ENCODE results near the gene CEP164. TPM values are rescaled to one million over a fixed set of nuclear protein-coding genes. Genes with fewer than 3 reads are reported as not detected.

The CEP164 gene
- total and polyA plus RNA-seq, 2 experiments from 2014 or later: 13.9 to 23.8 TPM

GRCh38 chr11:117298195-117298594, 29.5 kb upstream of the CEP164 start:
- Histone ChIP-seq H4K20me1 (replicated peaks; ENCODE audit: insufficient read depth) (no peaks in the 10 kb centered on the region; the same call in 1 of the 2 replicates), H3K27ac (ENCODE audit: low read depth) (no peak overlapping the region), H3K4me3 (no peak overlapping the region), H3K36me3 (ENCODE audit: insufficient read depth) (no peaks in the 10 kb centered on the region), H3K27me3 (ENCODE audit: insufficient read depth) (no peaks in the 10 kb centered on the region), H3K9me2 (ENCODE audit: insufficient read depth) (no peaks in the 10 kb centered on the region), H3F3A (replicated peaks; ENCODE audit: low read depth) (no peaks in the 10 kb centered on the region), H3K79me2 (replicated peaks; ENCODE audit: insufficient read depth) (no peaks in the 10 kb centered on the region), H2AFZ (no peak overlapping the region), H3K4me2 (no peak overlapping the region), H3K4me1 (ENCODE audit: insufficient read depth) (peaks cover 19% of the 10 kb centered on the region)
- Mint-ChIP-seq H3K27me3 (ENCODE audit: insufficient read depth, low read depth, poor library complexity) (peaks cover 21% of the 10 kb centered on the region), H3K36me3 (ENCODE audit: low read depth) (no peaks in the 10 kb centered on the region), H3K9me3 (no peaks in the 10 kb centered on the region), H3K4me3 (no peak overlapping the region), H3K4me1 (peaks cover 23% of the 10 kb centered on the region), H3K27ac (no peak overlapping the region)
- TF ChIP-seq CTCF (conservative IDR thresholded peaks at IDR 0.05; ENCODE audit: low read depth in 2 of 2): no peak
- no peak for TF ChIP-seq ZNF114 (CRISPR knock-in tag; IDR thresholded peaks at IDR 0.05)
- TF ChIP-seq ZNF331 (CRISPR knock-in tag; IDR thresholded peaks at IDR 0.05; ENCODE audit: low read depth): no peak
- no peak for TF ChIP-seq CREB1 (CRISPR knock-in tag; IDR thresholded peaks at IDR 0.05; ENCODE audit: low read depth)
- TF ChIP-seq EZH2 (IDR thresholded peaks at IDR 0.05; ENCODE audit: low read depth, unreplicated experiment): no peak
- TF ChIP-seq, protein P1, sequence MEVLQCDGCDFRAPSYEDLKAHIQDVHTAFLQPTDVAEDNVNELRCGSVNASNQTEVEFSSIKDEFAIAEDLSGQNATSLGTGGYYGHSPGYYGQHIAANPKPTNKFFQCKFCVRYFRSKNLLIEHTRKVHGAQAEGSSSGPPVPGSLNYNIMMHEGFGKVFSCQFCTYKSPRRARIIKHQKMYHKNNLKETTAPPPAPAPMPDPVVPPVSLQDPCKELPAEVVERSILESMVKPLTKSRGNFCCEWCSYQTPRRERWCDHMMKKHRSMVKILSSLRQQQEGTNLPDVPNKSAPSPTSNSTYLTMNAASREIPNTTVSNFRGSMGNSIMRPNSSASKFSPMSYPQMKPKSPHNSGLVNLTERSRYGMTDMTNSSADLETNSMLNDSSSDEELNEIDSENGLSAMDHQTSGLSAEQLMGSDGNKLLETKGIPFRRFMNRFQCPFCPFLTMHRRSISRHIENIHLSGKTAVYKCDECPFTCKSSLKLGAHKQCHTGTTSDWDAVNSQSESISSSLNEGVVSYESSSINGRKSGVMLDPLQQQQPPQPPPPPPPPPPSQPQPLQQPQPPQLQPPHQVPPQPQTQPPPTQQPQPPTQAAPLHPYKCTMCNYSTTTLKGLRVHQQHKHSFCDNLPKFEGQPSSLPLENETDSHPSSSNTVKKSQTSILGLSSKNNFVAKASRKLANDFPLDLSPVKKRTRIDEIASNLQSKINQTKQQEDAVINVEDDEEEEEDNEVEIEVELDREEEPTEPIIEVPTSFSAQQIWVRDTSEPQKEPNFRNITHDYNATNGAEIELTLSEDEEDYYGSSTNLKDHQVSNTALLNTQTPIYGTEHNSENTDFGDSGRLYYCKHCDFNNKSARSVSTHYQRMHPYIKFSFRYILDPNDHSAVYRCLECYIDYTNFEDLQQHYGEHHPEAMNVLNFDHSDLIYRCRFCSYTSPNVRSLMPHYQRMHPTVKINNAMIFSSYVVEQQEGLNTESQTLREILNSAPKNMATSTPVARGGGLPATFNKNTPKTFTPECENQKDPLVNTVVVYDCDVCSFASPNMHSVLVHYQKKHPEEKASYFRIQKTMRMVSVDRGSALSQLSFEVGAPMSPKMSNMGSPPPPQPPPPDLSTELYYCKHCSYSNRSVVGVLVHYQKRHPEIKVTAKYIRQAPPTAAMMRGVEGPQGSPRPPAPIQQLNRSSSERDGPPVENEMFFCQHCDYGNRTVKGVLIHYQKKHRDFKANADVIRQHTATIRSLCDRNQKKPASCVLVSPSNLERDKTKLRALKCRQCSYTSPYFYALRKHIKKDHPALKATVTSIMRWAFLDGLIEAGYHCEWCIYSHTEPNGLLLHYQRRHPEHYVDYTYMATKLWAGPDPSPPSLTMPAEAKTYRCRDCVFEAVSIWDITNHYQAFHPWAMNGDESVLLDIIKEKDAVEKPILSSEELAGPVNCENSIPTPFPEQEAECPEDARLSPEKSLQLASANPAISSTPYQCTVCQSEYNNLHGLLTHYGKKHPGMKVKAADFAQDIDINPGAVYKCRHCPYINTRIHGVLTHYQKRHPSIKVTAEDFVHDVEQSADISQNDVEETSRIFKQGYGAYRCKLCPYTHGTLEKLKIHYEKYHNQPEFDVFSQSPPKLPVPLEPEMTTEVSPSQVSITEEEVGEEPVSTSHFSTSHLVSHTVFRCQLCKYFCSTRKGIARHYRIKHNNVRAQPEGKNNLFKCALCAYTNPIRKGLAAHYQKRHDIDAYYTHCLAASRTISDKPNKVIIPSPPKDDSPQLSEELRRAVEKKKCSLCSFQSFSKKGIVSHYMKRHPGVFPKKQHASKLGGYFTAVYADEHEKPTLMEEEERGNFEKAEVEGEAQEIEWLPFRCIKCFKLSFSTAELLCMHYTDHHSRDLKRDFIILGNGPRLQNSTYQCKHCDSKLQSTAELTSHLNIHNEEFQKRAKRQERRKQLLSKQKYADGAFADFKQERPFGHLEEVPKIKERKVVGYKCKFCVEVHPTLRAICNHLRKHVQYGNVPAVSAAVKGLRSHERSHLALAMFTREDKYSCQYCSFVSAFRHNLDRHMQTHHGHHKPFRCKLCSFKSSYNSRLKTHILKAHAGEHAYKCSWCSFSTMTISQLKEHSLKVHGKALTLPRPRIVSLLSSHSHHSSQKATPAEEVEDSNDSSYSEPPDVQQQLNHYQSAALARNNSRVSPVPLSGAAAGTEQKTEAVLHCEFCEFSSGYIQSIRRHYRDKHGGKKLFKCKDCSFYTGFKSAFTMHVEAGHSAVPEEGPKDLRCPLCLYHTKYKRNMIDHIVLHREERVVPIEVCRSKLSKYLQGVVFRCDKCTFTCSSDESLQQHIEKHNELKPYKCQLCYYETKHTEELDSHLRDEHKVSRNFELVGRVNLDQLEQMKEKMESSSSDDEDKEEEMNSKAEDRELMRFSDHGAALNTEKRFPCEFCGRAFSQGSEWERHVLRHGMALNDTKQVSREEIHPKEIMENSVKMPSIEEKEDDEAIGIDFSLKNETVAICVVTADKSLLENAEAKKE (CRISPR knock-in tag; IDR thresholded peaks at IDR 0.05): no peak
- TF ChIP-seq, protein P2, sequence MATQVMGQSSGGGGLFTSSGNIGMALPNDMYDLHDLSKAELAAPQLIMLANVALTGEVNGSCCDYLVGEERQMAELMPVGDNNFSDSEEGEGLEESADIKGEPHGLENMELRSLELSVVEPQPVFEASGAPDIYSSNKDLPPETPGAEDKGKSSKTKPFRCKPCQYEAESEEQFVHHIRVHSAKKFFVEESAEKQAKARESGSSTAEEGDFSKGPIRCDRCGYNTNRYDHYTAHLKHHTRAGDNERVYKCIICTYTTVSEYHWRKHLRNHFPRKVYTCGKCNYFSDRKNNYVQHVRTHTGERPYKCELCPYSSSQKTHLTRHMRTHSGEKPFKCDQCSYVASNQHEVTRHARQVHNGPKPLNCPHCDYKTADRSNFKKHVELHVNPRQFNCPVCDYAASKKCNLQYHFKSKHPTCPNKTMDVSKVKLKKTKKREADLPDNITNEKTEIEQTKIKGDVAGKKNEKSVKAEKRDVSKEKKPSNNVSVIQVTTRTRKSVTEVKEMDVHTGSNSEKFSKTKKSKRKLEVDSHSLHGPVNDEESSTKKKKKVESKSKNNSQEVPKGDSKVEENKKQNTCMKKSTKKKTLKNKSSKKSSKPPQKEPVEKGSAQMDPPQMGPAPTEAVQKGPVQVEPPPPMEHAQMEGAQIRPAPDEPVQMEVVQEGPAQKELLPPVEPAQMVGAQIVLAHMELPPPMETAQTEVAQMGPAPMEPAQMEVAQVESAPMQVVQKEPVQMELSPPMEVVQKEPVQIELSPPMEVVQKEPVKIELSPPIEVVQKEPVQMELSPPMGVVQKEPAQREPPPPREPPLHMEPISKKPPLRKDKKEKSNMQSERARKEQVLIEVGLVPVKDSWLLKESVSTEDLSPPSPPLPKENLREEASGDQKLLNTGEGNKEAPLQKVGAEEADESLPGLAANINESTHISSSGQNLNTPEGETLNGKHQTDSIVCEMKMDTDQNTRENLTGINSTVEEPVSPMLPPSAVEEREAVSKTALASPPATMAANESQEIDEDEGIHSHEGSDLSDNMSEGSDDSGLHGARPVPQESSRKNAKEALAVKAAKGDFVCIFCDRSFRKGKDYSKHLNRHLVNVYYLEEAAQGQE (IDR thresholded peaks at IDR 0.05; ENCODE audit: unreplicated experiment): no peak
- TF ChIP-seq POLR2AphosphoS5 (IDR thresholded peaks at IDR 0.05; ENCODE audit: low read depth): no peak
- TF ChIP-seq JUNB (IDR thresholded peaks at IDR 0.05; ENCODE audit: unreplicated experiment): no peak
- TF ChIP-seq NANOG (IDR thresholded peaks at IDR 0.05; ENCODE audit: borderline replicate concordance): no peak
- TF ChIP-seq, protein P3, sequence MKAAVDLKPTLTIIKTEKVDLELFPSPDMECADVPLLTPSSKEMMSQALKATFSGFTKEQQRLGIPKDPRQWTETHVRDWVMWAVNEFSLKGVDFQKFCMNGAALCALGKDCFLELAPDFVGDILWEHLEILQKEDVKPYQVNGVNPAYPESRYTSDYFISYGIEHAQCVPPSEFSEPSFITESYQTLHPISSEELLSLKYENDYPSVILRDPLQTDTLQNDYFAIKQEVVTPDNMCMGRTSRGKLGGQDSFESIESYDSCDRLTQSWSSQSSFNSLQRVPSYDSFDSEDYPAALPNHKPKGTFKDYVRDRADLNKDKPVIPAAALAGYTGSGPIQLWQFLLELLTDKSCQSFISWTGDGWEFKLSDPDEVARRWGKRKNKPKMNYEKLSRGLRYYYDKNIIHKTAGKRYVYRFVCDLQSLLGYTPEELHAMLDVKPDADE (IDR thresholded peaks at IDR 0.05): no peak
- TF ChIP-seq STAT1 (IDR thresholded peaks at IDR 0.05; ENCODE audit: unreplicated experiment): no peak
- TF ChIP-seq EZH2phosphoT487 (IDR thresholded peaks at IDR 0.05; ENCODE audit: unreplicated experiment): no peak
- no peak for ATAC-seq
- DNase-seq (ENCODE audit: low spot score): no peak
